HG03565 (cell line): ENCODE results near the gene MORC3.
"Not testable (repeated sequence)": the region's sequence is repeated elsewhere in the genome, so short reads cannot be mapped to it uniquely, and the experiment has no call there.

Experiments used
- ATAC-seq: cut with Tn5 transposase; IDR thresholded peaks from one replicate; pipeline ENCODE4 v1.9.1; 2021; ENCODE audit warnings: mild to moderate bottlenecking, moderate library complexity; ENCODE audit not compliant: unreplicated experiment

Gene MORC3

GRCh38 chr21:36319767-36320420, at the start of gene MORC3:
Gene MORC3, plus strand, starts transcription at chr21:36320197. Its CDS starts 68 bp downstream, at chr21:36320265.
- peak; percentile 91 for ATAC-seq

GRCh38 chr21:36270786-36271695, 49.0 kb upstream of the MORC3 start:
- not testable (repeated sequence) for ATAC-seq

- no peak for ATAC-seq
Observed at GRCh38 chr21:36274128-36274527, 45.9 kb upstream of the MORC3 start.

GRCh38 chr21:36282568-36283230, 37.3 kb upstream of the MORC3 start:
- ATAC-seq, result no peak

- ATAC-seq, result not testable (repeated sequence)
Observed at GRCh38 chr21:36283231-36283622, 36.8 kb upstream of the MORC3 start.

GRCh38 chr21:36288651-36289243, 31.2 kb upstream of the MORC3 start:
- no peak for ATAC-seq

- no peak for ATAC-seq
Observed at GRCh38 chr21:36291509-36291908, 28.5 kb upstream of the MORC3 start.

- no peak for ATAC-seq
Observed at GRCh38 chr21:36297406-36297937, 22.5 kb upstream of the MORC3 start.

GRCh38 chr21:36297938-36298572, 21.9 kb upstream of the MORC3 start:
- peak; percentile 87 for ATAC-seq

GRCh38 chr21:36306872-36307534, 13.0 kb upstream of the MORC3 start:
- no peak for ATAC-seq

- ATAC-seq, result peak; percentile 81
Observed at GRCh38 chr21:36310016-36310415, 10.0 kb upstream of the MORC3 start.

- not testable (repeated sequence) for ATAC-seq
Observed at GRCh38 chr21:36313446-36313845, 6.6 kb upstream of the MORC3 start.

- ATAC-seq, result not testable (repeated sequence)
Observed at GRCh38 chr21:36316045-36316444, 4.0 kb upstream of the MORC3 start.

- ATAC-seq, result no peak
Observed at GRCh38 chr21:36316872-36317484, 3.0 kb upstream of the MORC3 start.

- not testable (repeated sequence) for ATAC-seq
Observed at GRCh38 chr21:36319406-36319766, 611 bp upstream of the MORC3 start.

- peak; percentile 17 for ATAC-seq
Observed at GRCh38 chr21:36320421-36321324, 676 bp downstream of the MORC3 start.

- no peak for ATAC-seq
Observed at GRCh38 chr21:36321325-36322082, 1.5 kb downstream of the MORC3 start.

GRCh38 chr21:36322083-36322424, 2.1 kb downstream of the MORC3 start:
- ATAC-seq, result no peak
